Suprapubic skin (tissue), 4 donors: ENCODE data around the gene AQP3. TPM values are rescaled to one million over a fixed set of nuclear protein-coding genes. Genes with fewer than 3 reads are reported as not detected.
A peak's percentile ranks its signal among the peaks of the same experiment; 100 is the strongest.
"Not testable (repeated sequence)": the region's sequence is repeated elsewhere in the genome, so short reads cannot be mapped to it uniquely, and the experiment has no call there.

Source experiments
- DNase-seq, 2 donors: peaks; one replicate each; pipeline ENCODE4 v3.0.0-alpha.2; 2019; ENCODE audit warnings: low spot score in 2 of 2
- H3K27ac ChIP-seq: fragments of 200-600 bp; sonication (generic); one replicate; pipeline ENCODE4 v1.5.1; 2019
- H3K27me3 ChIP-seq: fragments of 200-600 bp; sonication (generic); one replicate; pipeline ENCODE4 v1.5.1; 2019
- H3K36me3 ChIP-seq: fragments of 200-600 bp; sonication (generic); one replicate; pipeline ENCODE4 v1.5.1; 2019
- H3K4me1 ChIP-seq: fragments of 200-600 bp; sonication (generic); one replicate; pipeline ENCODE4 v1.5.1; 2019
- H3K4me3 ChIP-seq: fragments of 200-600 bp; sonication (generic); one replicate; pipeline ENCODE4 v1.5.1; 2019; ENCODE audit warnings: mild to moderate bottlenecking
- H3K9me3 ChIP-seq: fragments of 200-600 bp; sonication (generic); one replicate; pipeline ENCODE4 v1.5.1; 2019
- CTCF ChIP-seq, 2 donors: fragments of 200-600 bp in 1 of 2; fragments of 450-650 bp in 1 of 2; sonication (generic) in 1 of 2; IDR thresholded peaks; one replicate each; pipeline ENCODE4 v1.5.1; 2016 to 2019; ENCODE audit warnings: antibody characterized with exemption in 2 of 2, mild to moderate bottlenecking in 1 of 2, moderate library complexity in 1 of 2
- EP300 ChIP-seq: sonication (generic); formaldehyde crosslinking; IDR thresholded peaks from one replicate; pipeline ENCODE4 v1.6.1; 2017; ENCODE audit warnings: antibody characterized with exemption
- POLR2A ChIP-seq, 2 donors: fragments of 450-650 bp; IDR thresholded peaks; one replicate each; pipeline ENCODE4 v1.6.1; 2017; ENCODE audit warnings: antibody characterized with exemption in 2 of 2, mild to moderate bottlenecking in 2 of 2, moderate library complexity in 2 of 2
- POLR2AphosphoS5 ChIP-seq, 3 donors: sonication (generic); formaldehyde crosslinking; IDR thresholded peaks; one replicate each; pipeline ENCODE4 v1.6.1; 2017; ENCODE audit warnings: antibody characterized with exemption in 3 of 3
- WGBS: methylation state at CpG from one replicate; pipeline ENCODE4 v1.1.5; 2018; 5-methylcytosine and 5-hydroxymethylcytosine counted together
- total RNA-seq, 4 donors: library from RNA; depleted of rRNA; stranded (reverse); fragments of >200 nt; gene quantifications; one replicate each; pipeline ENCODE4 v1.1.0, GENCODE V29; 2016

AQP3 gene
- total RNA-seq, 4 donors from 2014 or later, result 1,277 to 1,951 (median 1,548) TPM

DNA sequence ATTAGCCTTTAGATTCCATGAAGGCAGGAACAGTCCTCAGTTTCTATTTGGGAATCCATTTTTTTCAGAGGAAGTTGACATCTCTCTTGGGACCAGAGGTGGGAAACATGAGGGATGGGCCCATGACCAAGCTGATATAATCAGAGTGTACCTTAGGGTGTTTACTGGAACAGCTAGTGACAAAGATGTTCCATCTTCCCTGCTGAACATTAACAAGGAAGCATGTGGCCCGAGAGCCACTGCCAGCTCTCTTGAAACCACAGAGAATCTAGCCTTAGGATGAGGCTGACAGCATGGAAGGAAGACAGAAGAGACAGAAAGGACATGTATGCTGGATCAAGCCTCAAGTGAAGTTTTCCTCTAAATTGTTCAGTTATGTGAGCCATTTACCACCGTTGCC, 16.0 kb downstream of the AQP3 start:
- Histone ChIP-seq H3K27ac (peak overlapping the region; percentile 64), H3K4me3 (no peak overlapping the region), H3K9me3 (no peaks in the 10 kb centered on the region), H3K4me1 (peaks cover 54% of the 10 kb centered on the region), H3K27me3 (no peaks in the 10 kb centered on the region), H3K36me3 (no peaks in the 10 kb centered on the region)
- no peak for DNase-seq
- TF ChIP-seq CTCF (IDR thresholded peaks at IDR 0.05) (no peak), EP300 (no peak), POLR2AphosphoS5 (IDR thresholded peaks at IDR 0.05) (no peak), POLR2A (IDR thresholded peaks at IDR 0.05) (no peak)
- WGBS, result 48% methylated on average over 2 of the region's 2 CpGs

- TF ChIP-seq POLR2AphosphoS5 (IDR thresholded peaks at IDR 0.05) (no peak), POLR2A (IDR thresholded peaks at IDR 0.05) (no peak), EP300 (no peak), CTCF (IDR thresholded peaks at IDR 0.05) (no peak)
- DNase-seq, result no peak
- H3K4me3 ChIP-seq, result no peak overlapping the region
- H3K27ac ChIP-seq, result peak overlapping the region; percentile 64
- WGBS, result 29% methylated on average over 1 of the region's 1 CpG
- H3K27me3 ChIP-seq, result no peaks in the 10 kb centered on the region
- no peaks in the 10 kb centered on the region for H3K9me3 ChIP-seq
- H3K4me1 ChIP-seq, result peaks cover 52% of the 10 kb centered on the region
- H3K36me3 ChIP-seq, result no peaks in the 10 kb centered on the region
Measured at GRCh38 chr9:33430942-33431341, 16.5 kb downstream of the AQP3 start.

GRCh38 chr9:33429256-33429985, 18.0 kb downstream of the AQP3 start:
- no peaks in the 10 kb centered on the region for H3K27me3 ChIP-seq
- 63% methylated on average over 3 of the region's 3 CpGs for WGBS
- no peak overlapping the region for H3K27ac ChIP-seq
- no peaks in the 10 kb centered on the region for H3K9me3 ChIP-seq
- H3K36me3 ChIP-seq, result no peaks in the 10 kb centered on the region
- no peak for DNase-seq
- H3K4me1 ChIP-seq, result peaks cover 41% of the 10 kb centered on the region
- no peak for TF ChIP-seq CTCF (IDR thresholded peaks at IDR 0.05)
- TF ChIP-seq POLR2AphosphoS5 (IDR thresholded peaks at IDR 0.05), result no peak
- TF ChIP-seq EP300, result no peak
- TF ChIP-seq POLR2A (IDR thresholded peaks at IDR 0.05), result no peak
- no peak overlapping the region for H3K4me3 ChIP-seq

DNA sequence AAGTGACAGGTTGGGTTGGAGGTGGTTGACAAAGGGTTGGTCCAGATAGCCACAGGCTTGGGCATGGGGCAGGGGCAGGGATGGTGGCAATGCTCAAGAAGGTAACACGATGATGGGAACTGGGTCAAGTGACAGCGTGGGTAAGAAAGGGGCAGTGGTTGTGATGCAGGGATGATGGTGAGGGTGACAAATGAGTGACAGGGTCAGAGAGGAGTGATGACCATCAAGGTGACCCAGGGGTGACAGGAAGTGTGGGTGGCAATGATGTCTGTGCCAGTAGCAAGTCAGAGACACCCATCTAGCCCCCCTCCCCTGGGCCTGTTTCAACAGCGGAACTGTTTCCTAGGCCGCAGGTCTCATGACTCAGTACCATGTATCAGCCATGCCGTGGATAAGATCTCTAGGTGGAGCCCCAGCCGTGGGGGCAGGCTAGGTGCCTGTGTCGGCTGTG, 20.5 kb downstream of the AQP3 start:
- Histone ChIP-seq H3K36me3 (no peaks in the 10 kb centered on the region), H3K9me3 (no peaks in the 10 kb centered on the region), H3K27ac (no peak overlapping the region), H3K4me3 (no peak overlapping the region), H3K4me1 (peaks cover 31% of the 10 kb centered on the region), H3K27me3 (no peaks in the 10 kb centered on the region)
- no peak for DNase-seq
- TF ChIP-seq POLR2AphosphoS5 (IDR thresholded peaks at IDR 0.05), result no peak
- TF ChIP-seq EP300, result no peak
- no peak for TF ChIP-seq POLR2A (IDR thresholded peaks at IDR 0.05)
- no peak for TF ChIP-seq CTCF (IDR thresholded peaks at IDR 0.05)
- WGBS, result 77% methylated on average over 7 of the region's 7 CpGs

- no peaks in the 10 kb centered on the region for H3K9me3 ChIP-seq
- no peak for DNase-seq
- no peaks in the 10 kb centered on the region for H3K27me3 ChIP-seq
- H3K36me3 ChIP-seq, result no peaks in the 10 kb centered on the region
- H3K4me3 ChIP-seq, result no peak overlapping the region
- TF ChIP-seq CTCF (IDR thresholded peaks at IDR 0.05) (no peak), POLR2AphosphoS5 (IDR thresholded peaks at IDR 0.05) (no peak), POLR2A (IDR thresholded peaks at IDR 0.05) (no peak), EP300 (no peak)
- no peak overlapping the region for H3K27ac ChIP-seq
- WGBS, result 72% methylated on average over 4 of the region's 4 CpGs
- peaks cover 18% of the 10 kb centered on the region for H3K4me1 ChIP-seq
Measured at GRCh38 chr9:33425128-33425533, 22.3 kb downstream of the AQP3 start.

GRCh38 chr9:33424492-33424891, 22.9 kb downstream of the AQP3 start:
- H3K27ac ChIP-seq, H3K4me3 ChIP-seq, H3K9me3 ChIP-seq, H3K36me3 ChIP-seq, H3K27me3 ChIP-seq, DNase-seq: not testable (repeated sequence)
- peaks cover 17% of the 10 kb centered on the region for H3K4me1 ChIP-seq
- 88% methylated on average over 6 of the region's 6 CpGs for WGBS

DNA sequence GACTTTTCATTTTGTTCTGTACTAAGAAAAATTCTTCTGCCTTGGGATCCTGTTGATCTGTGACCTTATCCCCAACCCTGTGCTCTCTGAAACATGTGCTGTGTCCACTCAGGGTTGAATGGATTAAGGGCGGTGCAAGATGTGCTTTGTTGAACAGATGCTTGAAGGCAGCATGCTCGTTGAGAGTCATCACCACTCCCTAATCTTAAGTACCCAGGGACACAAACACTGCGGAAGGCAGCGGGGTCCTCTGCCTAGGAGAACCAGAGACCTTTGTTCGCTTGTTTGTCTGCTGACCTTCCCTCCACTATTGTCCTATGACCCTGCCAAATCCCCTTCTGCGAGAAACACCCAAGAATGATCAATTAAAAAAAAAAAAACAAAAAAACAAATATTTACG, 23.4 kb downstream of the AQP3 start:
- not testable (repeated sequence) for H3K27ac ChIP-seq, H3K9me3 ChIP-seq, H3K27me3 ChIP-seq, H3K4me3 ChIP-seq, H3K36me3 ChIP-seq, DNase-seq
- H3K4me1 ChIP-seq, result peaks cover 17% of the 10 kb centered on the region
- 93% methylated on average over 7 of the region's 7 CpGs for WGBS
